Renal cortical epithelial cell (primary cell): ENCODE results near the gene CREB3L4. TPM values are rescaled to one million over a fixed set of nuclear protein-coding genes. Genes with fewer than 3 reads are reported as not detected.
"Not testable (repeated sequence)": the region's sequence is repeated elsewhere in the genome, so short reads cannot be mapped to it uniquely, and the experiment has no call there.

ENCODE experiments used
- DNase-seq: peaks from one replicate; pipeline ENCODE4 v3.0.0-alpha.2; 2011; ENCODE audit warnings: low read depth
- total RNA-seq: library from RNA; depleted of rRNA; stranded (reverse); fragments of >200 nt; gene quantifications from 2 replicates; pipeline ENCODE4 v1.2.3, GENCODE V29; 2014

The CREB3L4 gene
- total RNA-seq, 1 donor from 2014 or later = 7.1 TPM

GRCh38 chr1:153984123-153984894 is 16.6 kb downstream of the CREB3L4 start:
- DNase-seq = no peak

DNA sequence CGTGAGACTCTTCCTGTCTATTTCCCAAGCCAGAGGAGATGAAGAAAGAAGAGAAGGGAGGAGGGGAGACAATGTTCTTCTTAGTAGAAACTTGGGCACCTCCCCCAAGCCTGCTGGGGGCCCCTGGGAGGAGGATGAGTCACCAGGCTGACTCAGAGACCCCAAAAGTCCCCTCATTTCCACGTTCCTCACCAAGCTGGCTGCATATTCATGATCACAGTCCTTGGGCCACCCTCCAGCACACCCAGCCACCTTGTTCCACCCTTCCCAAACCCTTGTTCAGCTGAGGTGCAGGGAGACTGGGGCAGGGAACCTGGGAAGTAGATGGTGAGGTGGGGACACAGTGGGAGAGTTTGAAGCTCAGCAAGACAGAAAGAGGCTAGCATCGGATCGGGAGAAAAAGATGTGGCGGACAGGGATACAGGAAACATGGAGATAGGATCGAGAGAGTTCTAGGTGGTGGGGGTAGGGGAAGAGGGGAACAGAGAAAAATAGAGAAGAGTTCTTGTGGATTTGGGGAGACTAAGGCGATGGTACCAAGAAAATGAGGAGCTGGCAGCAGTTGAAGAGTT is 17.7 kb downstream of the CREB3L4 start:
- DNase-seq = peak; percentile 80

DNA sequence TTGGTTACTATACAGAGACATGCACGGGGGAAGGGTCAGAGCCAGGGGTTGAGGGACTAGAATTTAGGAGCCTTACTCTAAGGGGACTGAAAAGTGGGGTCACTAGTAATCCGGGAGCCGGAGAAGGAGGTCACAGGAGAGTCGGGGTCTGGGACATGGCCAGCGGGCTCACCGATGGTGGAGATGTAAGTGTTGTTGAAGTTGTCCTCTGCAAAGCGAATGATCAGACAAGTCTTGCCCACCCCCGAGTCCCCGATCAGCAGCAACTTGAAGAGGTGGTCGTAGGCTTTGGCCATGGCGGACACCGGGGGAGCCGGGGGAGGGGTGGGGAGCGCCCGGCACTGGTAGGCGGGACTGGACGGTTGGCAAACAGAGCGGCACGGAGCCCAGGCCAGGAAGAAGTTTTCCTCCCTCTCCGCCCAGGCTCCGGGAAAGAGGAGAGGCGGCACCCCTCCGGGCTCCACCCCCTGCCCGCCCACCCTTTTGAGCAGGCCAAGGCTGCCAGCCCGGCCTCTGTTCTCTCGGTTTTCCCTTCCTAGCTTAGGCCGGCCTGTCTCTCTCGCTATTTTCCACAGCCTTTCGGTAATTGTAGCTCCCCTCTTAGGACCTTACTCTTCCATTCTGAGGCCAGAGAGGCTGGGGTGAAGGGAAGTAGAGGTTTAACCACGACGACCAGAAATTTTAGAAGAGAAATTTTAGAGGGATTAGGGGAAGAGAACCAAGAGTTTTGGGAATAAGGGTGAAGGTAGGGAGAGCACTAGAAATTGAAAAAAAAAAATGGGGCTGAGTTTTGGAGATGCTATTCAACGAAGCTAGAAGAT is 18.4 kb downstream of the CREB3L4 start, which contains the start of gene RAB13:
RAB13 (minus strand) TSS at position 399 of the 821 bp plus-strand sequence; CDS start at position 296, 103 bp downstream.
- DNase-seq = peak; percentile 75

GRCh38 chr1:153987621-153988020 is 19.9 kb downstream of the CREB3L4 start:
- DNase-seq = no peak

DNA sequence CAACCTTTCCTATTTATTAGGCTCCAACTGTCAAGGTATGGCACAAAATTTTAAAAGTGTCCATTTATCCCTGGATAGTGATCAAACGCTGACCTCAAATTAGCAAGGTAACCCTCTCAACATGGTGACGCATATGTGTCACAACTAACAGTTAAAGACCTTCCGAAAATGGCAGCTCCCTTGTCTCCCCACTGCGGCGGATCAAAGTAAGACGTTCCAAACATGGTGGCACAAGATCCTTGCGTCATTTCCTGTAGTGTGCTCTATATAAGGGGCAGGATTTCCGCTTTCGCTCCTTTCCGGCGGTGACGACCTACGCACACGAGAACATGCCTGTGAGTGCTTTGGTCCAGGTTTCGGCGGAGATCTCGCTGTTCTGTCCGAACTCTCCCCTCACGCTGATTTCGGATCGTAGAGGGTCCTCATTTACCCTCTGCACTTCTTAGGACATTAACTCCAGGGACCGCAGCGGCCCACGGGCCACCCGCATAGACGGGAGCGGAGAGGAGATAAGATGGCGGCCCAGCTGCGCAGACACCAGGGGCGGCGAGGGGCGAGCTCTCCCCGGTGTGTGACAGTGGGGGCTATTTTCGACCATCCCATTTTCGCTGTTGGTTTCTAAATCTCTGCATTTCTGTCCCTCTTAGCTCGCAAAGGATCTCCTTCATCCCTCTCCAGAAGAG is 22.9 kb downstream of the CREB3L4 start, which contains the start of gene RPS27:
RPS27 (plus strand) TSS at position 295 of the 683 bp plus-strand sequence; CDS start at position 330, 35 bp downstream.
- DNase-seq = peak; percentile 98

GRCh38 chr1:153991151-153991630 is 23.5 kb downstream of the CREB3L4 start:
- no peak for DNase-seq

GRCh38 chr1:153991806-153992205 is 24.1 kb downstream of the CREB3L4 start:
- DNase-seq = no peak

GRCh38 chr1:153995202-153995601 is 27.5 kb downstream of the CREB3L4 start:
- DNase-seq = no peak

- no peak for DNase-seq
Measured at GRCh38 chr1:153995640-153996039, 27.9 kb downstream of the CREB3L4 start.

GRCh38 chr1:153996882-153997281 is 29.2 kb downstream of the CREB3L4 start:
- DNase-seq = not testable (repeated sequence)

DNA sequence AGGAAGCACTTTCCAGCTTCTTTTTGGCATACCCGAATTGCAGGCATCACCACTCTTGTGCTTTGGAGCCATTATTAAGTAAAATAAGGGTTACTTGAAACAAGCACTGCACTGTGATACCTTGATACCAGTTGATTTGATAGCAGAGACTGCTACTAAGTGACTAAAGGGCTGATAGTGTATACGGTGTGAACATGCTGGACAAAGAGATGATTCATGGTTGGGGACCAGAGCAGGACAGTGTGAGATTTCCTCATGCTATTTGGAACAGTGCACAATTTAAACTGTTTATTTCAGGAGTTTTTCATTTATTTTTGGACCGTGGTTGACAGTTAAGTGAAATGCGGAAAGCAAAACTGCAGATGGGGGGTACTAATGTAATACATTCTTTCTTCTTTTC is 32.7 kb downstream of the CREB3L4 start:
- no peak for DNase-seq

DNA sequence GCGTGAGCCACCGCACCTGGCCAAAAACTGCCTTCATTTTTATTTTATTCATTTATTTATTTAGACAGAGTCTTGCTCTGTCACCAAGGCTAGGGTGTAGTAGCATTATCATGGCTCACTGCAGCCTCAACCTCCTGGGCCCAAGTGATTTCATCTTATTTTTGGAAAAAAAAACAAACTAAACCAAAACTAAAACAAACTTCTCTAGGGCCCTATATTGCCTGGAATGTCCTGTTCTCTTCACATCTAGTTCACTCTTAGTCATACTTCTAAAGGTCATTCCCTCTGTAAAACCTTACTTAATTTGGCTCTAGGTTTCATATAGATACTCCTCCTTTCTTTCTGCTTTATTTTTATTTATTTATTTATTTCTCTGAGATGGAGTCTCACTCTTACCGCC is 38.4 kb downstream of the CREB3L4 start:
- no peak for DNase-seq

DNA sequence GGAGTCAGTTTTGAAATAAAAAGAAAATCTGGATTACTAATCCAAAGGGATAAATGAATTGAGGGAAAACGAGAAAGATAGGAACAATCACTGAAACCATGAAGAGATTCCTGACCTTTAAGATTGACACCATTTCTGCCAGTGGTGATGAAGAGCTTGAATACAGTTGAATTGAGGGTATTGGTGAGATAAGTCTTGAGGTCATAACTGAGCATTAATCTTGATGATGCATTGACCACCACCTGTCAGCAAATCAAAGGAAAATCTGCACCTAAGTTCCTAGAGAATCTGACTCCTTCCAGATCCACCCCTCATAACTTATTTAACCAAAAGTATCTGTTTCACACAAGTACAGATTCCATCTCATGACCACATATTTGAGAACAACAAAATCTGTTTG is 44.4 kb downstream of the CREB3L4 start:
- DNase-seq = no peak

DNA sequence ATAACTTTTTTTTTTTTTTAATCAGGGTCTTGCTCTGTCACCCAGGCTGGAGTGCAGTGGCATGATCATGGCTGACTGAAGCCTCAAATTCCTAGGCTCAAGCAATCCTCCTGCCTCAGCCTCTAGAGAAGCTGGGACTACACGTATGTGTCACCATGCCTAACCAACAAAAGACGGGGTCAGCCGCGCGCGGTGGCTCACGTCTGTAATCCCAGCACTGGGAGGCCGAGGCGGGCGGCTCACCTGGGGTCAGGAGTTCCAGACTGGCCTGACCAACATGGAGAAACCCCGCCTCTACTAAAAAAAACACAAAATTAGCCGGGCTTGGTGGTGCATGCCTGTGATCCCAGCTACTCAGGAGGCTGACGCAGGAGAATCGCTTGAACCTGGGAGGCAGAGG is 44.8 kb downstream of the CREB3L4 start:
- not testable (repeated sequence) for DNase-seq

- no peak for DNase-seq
Measured at GRCh38 chr1:154014154-154014907, 46.6 kb downstream of the CREB3L4 start.

GRCh38 chr1:154019269-154019668 is 51.6 kb downstream of the CREB3L4 start:
- DNase-seq = no peak

DNA sequence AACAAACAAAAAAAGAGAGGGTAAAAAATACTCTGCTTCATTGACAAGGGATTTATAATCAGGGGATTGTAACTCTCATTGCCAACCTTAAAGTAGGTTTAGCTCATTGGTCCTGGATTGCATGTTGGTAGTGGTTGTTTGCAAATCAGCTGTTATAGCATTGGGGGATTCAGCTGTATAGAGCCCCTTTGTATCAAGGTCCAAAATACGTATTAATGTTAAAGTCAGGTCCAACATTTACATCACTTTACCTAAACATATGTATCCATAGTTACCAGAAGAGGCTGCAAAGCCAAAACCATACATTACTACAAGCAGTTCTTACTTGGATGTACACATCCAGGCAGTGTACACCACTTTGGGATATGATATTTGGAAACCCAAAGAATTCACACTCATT is 52.2 kb downstream of the CREB3L4 start:
- DNase-seq = no peak
